Neural crest cell (in vitro differentiated cells): ENCODE results near the gene GABBR2. TPM values are rescaled to one million over a fixed set of nuclear protein-coding genes. Genes with fewer than 3 reads are reported as not detected.

Source experiments
- DNase-seq: peaks from one replicate; pipeline ENCODE4 v3.0.0; 2021; ENCODE audit warnings: low read depth, mixed read lengths, low spot score
- H3K27ac Mint-ChIP-seq: one replicate; pipeline ENCODE4 v1.8.0; 2021; ENCODE audit warnings: mild to moderate bottlenecking, mixed read lengths; ENCODE audit not compliant: unreplicated experiment
- H3K27me3 Mint-ChIP-seq: 2 replicates; pipeline ENCODE4 v1.8.0; 2021; ENCODE audit warnings: low read depth, mild to moderate bottlenecking, mixed read lengths
- H3K36me3 Mint-ChIP-seq: 2 replicates; pipeline ENCODE4 v1.8.0; 2021; ENCODE audit warnings: low read depth, mild to moderate bottlenecking, mixed read lengths
- H3K4me1 Mint-ChIP-seq: 2 replicates; pipeline ENCODE4 v1.8.0; 2021; ENCODE audit warnings: mixed read lengths
- H3K4me3 Mint-ChIP-seq: one replicate; pipeline ENCODE4 v1.8.0; 2021; ENCODE audit warnings: mild to moderate bottlenecking, mixed read lengths
- H3K9me3 Mint-ChIP-seq: 2 replicates; pipeline ENCODE4 v1.8.0; 2021; ENCODE audit warnings: mixed read lengths
- CTCF ChIP-seq: fragments of 200-600 bp; sonication (generic); conservative IDR thresholded peaks from 2 replicates; pipeline ENCODE4 v1.5.0; 2021; ENCODE audit warnings: antibody characterized with exemption, mild to moderate bottlenecking
- total RNA-seq: library from RNA; stranded (reverse); gene quantifications from 2 replicates; pipeline ENCODE4 v1.2.1, GENCODE V29; 2021

Gene GABBR2
- total RNA-seq, 1 donor from 2014 or later = 0.84 TPM

- H3K36me3 Mint-ChIP-seq = no peaks in the 10 kb centered on the region
- H3K9me3 Mint-ChIP-seq = no peaks in the 10 kb centered on the region
- H3K27me3 Mint-ChIP-seq = peaks cover 6% of the 10 kb centered on the region
- H3K4me1 Mint-ChIP-seq = peaks cover 6% of the 10 kb centered on the region
- no peak for DNase-seq
- TF ChIP-seq CTCF = no peak
- no peak overlapping the region for H3K27ac Mint-ChIP-seq
- H3K4me3 Mint-ChIP-seq = no peak overlapping the region
Measured at GRCh38 chr9:98540476-98540875, 168.3 kb downstream of the GABBR2 start.

DNA sequence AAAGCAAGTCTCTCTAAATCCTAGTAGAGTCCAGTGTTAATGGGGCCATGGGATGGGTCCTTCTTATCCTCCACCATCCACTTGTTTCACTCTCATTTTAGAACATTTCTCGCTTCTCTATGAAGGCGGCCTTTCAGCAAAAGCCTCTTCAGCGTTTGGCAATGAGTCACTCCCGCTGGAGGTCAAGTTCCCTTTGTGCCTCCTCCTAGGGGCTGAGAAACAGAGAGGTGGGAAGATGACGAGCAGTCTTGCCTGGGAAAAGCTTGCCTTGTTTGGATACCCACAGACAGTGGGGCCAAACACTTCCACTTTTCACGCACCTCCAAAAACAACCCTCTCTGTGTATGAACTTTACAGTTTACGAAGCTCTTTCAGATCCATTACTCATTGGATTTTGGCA is 168.8 kb downstream of the GABBR2 start:
- no peaks in the 10 kb centered on the region for H3K36me3 Mint-ChIP-seq
- DNase-seq = no peak
- peaks cover 6% of the 10 kb centered on the region for H3K4me1 Mint-ChIP-seq
- no peak overlapping the region for H3K27ac Mint-ChIP-seq
- no peak overlapping the region for H3K4me3 Mint-ChIP-seq
- TF ChIP-seq CTCF = no peak
- peaks cover 6% of the 10 kb centered on the region for H3K27me3 Mint-ChIP-seq
- no peaks in the 10 kb centered on the region for H3K9me3 Mint-ChIP-seq

DNA sequence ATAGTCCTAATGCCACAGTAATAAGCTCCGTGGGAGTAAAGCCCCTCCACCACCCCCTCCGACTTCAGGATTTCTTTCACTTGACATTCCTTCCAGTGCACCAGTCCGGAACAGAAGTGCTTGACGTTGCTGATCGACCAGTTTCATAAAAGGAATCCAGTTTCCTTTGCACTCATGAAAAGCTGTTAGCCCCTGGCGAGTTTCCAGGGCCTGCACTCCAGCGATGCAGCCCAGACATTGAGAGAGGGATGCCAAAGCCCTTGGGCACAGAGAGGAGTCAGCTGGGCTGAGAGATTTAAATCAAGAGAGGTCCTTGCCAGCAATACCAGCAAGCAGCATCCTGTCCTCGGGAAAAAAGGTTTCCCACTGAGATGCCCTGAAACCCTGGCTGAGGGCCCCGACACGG is 170.1 kb downstream of the GABBR2 start:
- Mint-ChIP-seq H3K4me1 (peaks cover 6% of the 10 kb centered on the region), H3K27ac (no peak overlapping the region), H3K36me3 (no peaks in the 10 kb centered on the region), H3K27me3 (peaks cover 3% of the 10 kb centered on the region), H3K9me3 (no peaks in the 10 kb centered on the region), H3K4me3 (no peak overlapping the region)
- DNase-seq = no peak
- TF ChIP-seq CTCF = no peak

- Mint-ChIP-seq H3K9me3 (no peaks in the 10 kb centered on the region), H3K27me3 (peaks cover 6% of the 10 kb centered on the region), H3K27ac (no peak overlapping the region), H3K4me3 (no peak overlapping the region), H3K36me3 (no peaks in the 10 kb centered on the region), H3K4me1 (peaks cover 6% of the 10 kb centered on the region)
- DNase-seq = no peak
- TF ChIP-seq CTCF = no peak
Measured at GRCh38 chr9:98538203-98538602, 170.5 kb downstream of the GABBR2 start.

- Mint-ChIP-seq H3K27me3 (peaks cover 5% of the 10 kb centered on the region), H3K27ac (no peak overlapping the region), H3K9me3 (no peaks in the 10 kb centered on the region), H3K4me3 (no peak overlapping the region), H3K36me3 (no peaks in the 10 kb centered on the region), H3K4me1 (peaks cover 6% of the 10 kb centered on the region)
- TF ChIP-seq CTCF = peak; percentile 39
- no peak for DNase-seq
Measured at GRCh38 chr9:98536542-98537173, 172.1 kb downstream of the GABBR2 start.
